Measurements from ENCODE around the gene XAGE5. TPM values are rescaled to one million over a fixed set of nuclear protein-coding genes. Genes with fewer than 3 reads are reported as not detected.
"Not testable (repeated sequence)": the region's sequence is repeated elsewhere in the genome, so short reads cannot be mapped to it uniquely, and the experiment has no call there.

XAGE5 gene
- total RNA-seq, 1 donor from 2014 or later = not detected

DNA sequence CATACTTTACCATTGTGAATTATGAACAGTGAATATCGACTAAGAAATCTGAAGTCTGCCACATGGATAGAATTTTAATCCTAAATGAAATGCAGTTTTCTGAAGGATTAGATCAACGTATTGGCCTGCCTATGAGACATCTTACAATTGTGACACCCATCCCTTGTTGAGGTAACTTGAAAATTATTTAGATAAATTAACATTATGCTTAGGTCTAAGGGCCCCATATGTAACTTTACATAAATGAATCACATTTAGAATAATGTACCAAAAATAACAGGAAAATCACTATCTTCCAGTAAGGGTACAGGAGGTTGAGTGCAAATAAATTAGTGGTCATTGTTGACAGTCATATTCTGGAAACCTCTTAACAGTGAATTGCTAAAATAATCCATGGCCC is 13.5 kb downstream of the XAGE5 start:
- TF ChIP-seq, protein P1, sequence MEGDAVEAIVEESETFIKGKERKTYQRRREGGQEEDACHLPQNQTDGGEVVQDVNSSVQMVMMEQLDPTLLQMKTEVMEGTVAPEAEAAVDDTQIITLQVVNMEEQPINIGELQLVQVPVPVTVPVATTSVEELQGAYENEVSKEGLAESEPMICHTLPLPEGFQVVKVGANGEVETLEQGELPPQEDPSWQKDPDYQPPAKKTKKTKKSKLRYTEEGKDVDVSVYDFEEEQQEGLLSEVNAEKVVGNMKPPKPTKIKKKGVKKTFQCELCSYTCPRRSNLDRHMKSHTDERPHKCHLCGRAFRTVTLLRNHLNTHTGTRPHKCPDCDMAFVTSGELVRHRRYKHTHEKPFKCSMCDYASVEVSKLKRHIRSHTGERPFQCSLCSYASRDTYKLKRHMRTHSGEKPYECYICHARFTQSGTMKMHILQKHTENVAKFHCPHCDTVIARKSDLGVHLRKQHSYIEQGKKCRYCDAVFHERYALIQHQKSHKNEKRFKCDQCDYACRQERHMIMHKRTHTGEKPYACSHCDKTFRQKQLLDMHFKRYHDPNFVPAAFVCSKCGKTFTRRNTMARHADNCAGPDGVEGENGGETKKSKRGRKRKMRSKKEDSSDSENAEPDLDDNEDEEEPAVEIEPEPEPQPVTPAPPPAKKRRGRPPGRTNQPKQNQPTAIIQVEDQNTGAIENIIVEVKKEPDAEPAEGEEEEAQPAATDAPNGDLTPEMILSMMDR (IDR thresholded peaks at IDR 0.05) = no peak
- no peaks in the 10 kb centered on the region for H3K27me3 Mint-ChIP-seq (ENCODE audit: low read depth)

DNA sequence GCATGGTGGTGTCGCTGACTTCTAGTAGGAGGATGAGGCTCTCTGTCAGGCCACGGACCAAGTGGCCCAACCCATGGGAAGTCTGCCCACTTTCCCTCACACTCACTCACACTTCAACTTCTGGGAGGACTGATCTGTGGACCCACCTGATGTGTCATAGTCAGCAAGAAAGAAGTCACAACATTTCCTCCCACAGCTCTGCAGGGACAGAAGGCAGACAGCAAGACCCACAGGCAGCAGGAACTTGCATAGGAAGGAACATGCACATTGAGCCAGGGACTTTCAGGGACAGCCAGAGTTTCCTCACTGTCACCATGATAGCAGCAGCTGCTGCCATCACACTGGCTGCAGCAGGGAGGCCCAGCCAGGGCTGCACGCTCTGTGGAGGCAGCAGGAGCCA is 19.5 kb downstream of the XAGE5 start:
- Mint-ChIP-seq H3K4me1 (ENCODE audit: low read depth) (no peaks in the 10 kb centered on the region), H3K4me3 (ENCODE audit: unreplicated experiment) (no peak overlapping the region), H3K9me3 (ENCODE audit: low read depth) (peaks cover 28% of the 10 kb centered on the region), H3K27ac (ENCODE audit: unreplicated experiment) (no peak overlapping the region), H3K36me3 (ENCODE audit: low read depth) (no peaks in the 10 kb centered on the region), H3K27me3 (ENCODE audit: low read depth) (no peaks in the 10 kb centered on the region)
- TF ChIP-seq, protein P1 (IDR thresholded peaks at IDR 0.05) = no peak
- DNase-seq (ENCODE audit: low spot score) = no peak

More for the DNA sequence above, 13.5 kb downstream of the XAGE5 start:
- Mint-ChIP-seq H3K9me3 (ENCODE audit: low read depth) (peaks cover 17% of the 10 kb centered on the region), H3K4me3 (ENCODE audit: unreplicated experiment) (no peak overlapping the region), H3K4me1 (ENCODE audit: low read depth) (no peaks in the 10 kb centered on the region), H3K36me3 (ENCODE audit: low read depth) (no peaks in the 10 kb centered on the region), H3K27ac (ENCODE audit: unreplicated experiment) (no peak overlapping the region)
- DNase-seq (ENCODE audit: low spot score) = no peak

DNA sequence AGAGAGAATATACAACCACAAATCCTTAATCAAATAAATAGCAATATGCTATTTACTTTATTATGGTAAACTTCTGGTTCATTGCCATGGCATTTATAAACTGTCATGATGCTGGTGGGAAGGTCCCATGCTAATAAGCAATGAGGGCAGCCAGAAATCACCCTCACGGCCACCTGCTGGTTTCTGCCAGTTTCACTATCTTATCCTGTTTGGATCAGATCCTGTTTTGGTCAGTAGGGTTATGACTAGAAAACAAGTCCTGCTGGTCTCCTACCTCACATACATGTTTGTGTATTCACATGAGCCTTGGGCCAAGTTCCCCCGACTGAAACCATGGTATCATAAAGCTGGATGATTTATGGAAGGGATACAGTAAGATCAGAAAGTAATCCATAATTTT is 28.1 kb downstream of the XAGE5 start:
- DNase-seq (ENCODE audit: low spot score) = no peak
- H3K9me3 Mint-ChIP-seq (ENCODE audit: low read depth) = peaks cover 8% of the 10 kb centered on the region
- H3K27ac Mint-ChIP-seq (ENCODE audit: unreplicated experiment) = no peak overlapping the region
- H3K27me3 Mint-ChIP-seq (ENCODE audit: low read depth) = peaks cover 5% of the 10 kb centered on the region
- H3K36me3 Mint-ChIP-seq (ENCODE audit: low read depth) = no peaks in the 10 kb centered on the region
- no peak overlapping the region for H3K4me3 Mint-ChIP-seq (ENCODE audit: unreplicated experiment)
- TF ChIP-seq, protein P1 (IDR thresholded peaks at IDR 0.05) = no peak
- no peaks in the 10 kb centered on the region for H3K4me1 Mint-ChIP-seq (ENCODE audit: low read depth)

DNA sequence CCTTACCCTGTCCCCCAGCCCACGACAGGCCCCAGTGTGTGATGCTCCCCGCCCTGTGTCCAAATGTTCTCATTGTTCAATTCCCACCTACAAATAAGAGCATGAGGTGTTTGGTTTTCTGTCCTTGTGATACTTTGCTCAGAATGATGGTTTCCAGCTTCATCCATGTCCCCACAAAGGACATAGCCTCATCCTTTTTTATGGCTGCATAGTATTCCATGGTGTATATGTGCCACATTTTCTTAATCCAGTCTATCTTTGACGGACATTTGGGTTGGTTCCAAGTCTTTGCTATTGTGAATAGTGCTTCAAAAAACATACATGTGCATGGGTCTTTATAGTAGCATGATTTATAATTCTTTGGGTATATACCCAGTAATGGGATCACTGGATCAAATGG is 32.5 kb downstream of the XAGE5 start:
- not testable (repeated sequence) for H3K4me3 Mint-ChIP-seq (ENCODE audit: unreplicated experiment); H3K27me3 Mint-ChIP-seq (ENCODE audit: low read depth)

DNA sequence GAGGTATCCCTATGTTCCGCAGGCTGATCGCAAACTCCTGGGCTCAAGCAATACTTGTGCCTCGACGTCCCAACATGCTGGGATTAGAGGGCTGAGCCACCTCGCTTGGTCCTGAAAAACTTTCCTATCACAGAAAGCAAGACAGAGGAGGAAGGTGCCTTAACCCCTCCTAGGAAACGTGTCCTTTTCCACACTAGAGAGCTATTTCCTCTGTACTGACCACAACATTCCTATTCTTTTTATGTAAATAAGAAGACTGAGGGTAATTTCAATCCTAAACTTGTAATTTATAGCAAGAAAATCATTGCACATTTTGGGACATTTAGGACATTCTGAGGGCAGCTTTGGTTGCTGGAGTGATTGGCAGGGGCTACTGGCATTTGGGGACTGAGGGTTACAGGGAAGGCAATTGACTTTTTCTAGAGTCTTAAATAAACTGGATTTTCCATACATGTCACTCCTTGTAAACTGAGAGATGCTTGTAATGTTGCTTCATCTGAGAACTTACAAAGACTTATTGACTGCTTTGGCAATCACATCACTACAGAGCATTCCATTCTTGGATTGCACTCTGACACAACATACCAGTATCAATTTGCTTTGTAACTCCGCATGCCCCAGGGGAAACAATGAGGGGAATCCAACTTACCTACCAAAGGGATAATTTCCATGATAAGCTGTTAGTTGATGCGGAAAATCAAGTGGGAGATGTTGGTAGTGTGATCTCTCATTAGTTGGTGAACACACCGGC is 41.2 kb downstream of the XAGE5 start:
- TF ChIP-seq, protein P1 (IDR thresholded peaks at IDR 0.05) = no peak
- peaks cover 19% of the 10 kb centered on the region for H3K9me3 Mint-ChIP-seq (ENCODE audit: low read depth)
- peaks cover 3% of the 10 kb centered on the region for H3K4me1 Mint-ChIP-seq (ENCODE audit: low read depth)
- H3K36me3 Mint-ChIP-seq (ENCODE audit: low read depth) = no peaks in the 10 kb centered on the region
- H3K27ac Mint-ChIP-seq (ENCODE audit: unreplicated experiment) = no peak overlapping the region
- H3K27me3 Mint-ChIP-seq (ENCODE audit: low read depth) = no peaks in the 10 kb centered on the region
- DNase-seq (ENCODE audit: low spot score) = no peak
- H3K4me3 Mint-ChIP-seq (ENCODE audit: unreplicated experiment) = no peak overlapping the region

More for the DNA sequence above, 32.5 kb downstream of the XAGE5 start:
- H3K36me3 Mint-ChIP-seq (ENCODE audit: low read depth); H3K4me1 Mint-ChIP-seq (ENCODE audit: low read depth); DNase-seq (ENCODE audit: low spot score); H3K27ac Mint-ChIP-seq (ENCODE audit: unreplicated experiment): not testable (repeated sequence)
- peaks cover 15% of the 10 kb centered on the region for H3K9me3 Mint-ChIP-seq (ENCODE audit: low read depth)

DNA sequence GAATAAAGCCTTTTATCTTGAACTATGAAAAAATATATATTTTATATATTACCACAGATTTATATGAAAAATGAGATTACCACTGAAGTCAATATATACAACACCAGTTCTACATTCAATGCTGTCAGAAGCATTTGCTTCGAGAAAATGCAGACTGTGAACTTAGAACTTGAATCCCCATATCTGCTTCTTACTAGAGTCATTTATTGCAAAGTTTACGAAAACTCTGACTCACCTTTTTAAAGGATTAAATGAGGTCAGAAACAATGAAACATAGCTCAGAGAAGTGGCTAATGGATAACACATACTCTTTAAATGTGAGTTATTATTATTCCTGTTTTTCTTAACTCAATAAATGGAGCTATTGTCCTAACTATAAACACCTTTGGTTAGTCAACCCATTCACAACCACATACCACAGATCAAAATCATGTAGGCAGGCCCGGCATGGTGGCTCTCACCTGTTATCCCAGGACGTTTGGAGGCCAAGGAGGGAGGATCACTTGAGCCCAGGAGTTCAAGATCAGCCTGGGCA is 46.0 kb downstream of the XAGE5 start:
- H3K36me3 Mint-ChIP-seq (ENCODE audit: low read depth); H3K9me3 Mint-ChIP-seq (ENCODE audit: low read depth); H3K27me3 Mint-ChIP-seq (ENCODE audit: low read depth); H3K4me3 Mint-ChIP-seq (ENCODE audit: unreplicated experiment); DNase-seq (ENCODE audit: low spot score); H3K4me1 Mint-ChIP-seq (ENCODE audit: low read depth); H3K27ac Mint-ChIP-seq (ENCODE audit: unreplicated experiment): not testable (repeated sequence)
